NCI-H748 (cell line): ENCODE results near the gene TBCA.
A peak's percentile ranks its signal among the peaks of the same experiment; 100 is the strongest.

Experiments used
- DNase-seq: peaks from one replicate; lab custom pipeline; 2025; ENCODE audit not compliant: unreplicated experiment; lab: John Stamatoyannopoulos, UW

Gene TBCA

GRCh38 chr5:77775790-77776553 is at the start of gene TBCA:
TSS of gene TBCA (minus strand) at chr5:77776339. CDS start at chr5:77776257, 82 bp downstream.
- peak; percentile 92 for DNase-seq

GRCh38 chr5:77824981-77825380 is 48.8 kb upstream of the TBCA start:
- no peak for DNase-seq

GRCh38 chr5:77816686-77817085 is 40.5 kb upstream of the TBCA start:
- DNase-seq: no peak

GRCh38 chr5:77812926-77813589 is 36.9 kb upstream of the TBCA start:
- DNase-seq: no peak

GRCh38 chr5:77806213-77806843 is 30.2 kb upstream of the TBCA start:
- DNase-seq: no peak

- DNase-seq: no peak
These were observed 22.3 kb upstream of the TBCA start for GRCh38 chr5:77798456-77798855.

GRCh38 chr5:77797136-77797535 is 21.0 kb upstream of the TBCA start:
- no peak for DNase-seq

GRCh38 chr5:77795846-77796245 is 19.7 kb upstream of the TBCA start:
- DNase-seq: no peak

GRCh38 chr5:77795268-77795667 is 19.1 kb upstream of the TBCA start:
- DNase-seq: no peak

- DNase-seq: no peak
These were observed 15.8 kb upstream of the TBCA start for GRCh38 chr5:77791926-77792325.

- no peak for DNase-seq
These were observed 15.2 kb upstream of the TBCA start for GRCh38 chr5:77791356-77791755.

GRCh38 chr5:77785229-77785628 is 9.1 kb upstream of the TBCA start:
- no peak for DNase-seq

GRCh38 chr5:77784735-77785134 is 8.6 kb upstream of the TBCA start:
- no peak for DNase-seq

- DNase-seq: no peak
These were observed 4.9 kb upstream of the TBCA start for GRCh38 chr5:77781076-77781475.

GRCh38 chr5:77778881-77779438 is 2.8 kb upstream of the TBCA start:
- no peak for DNase-seq

- DNase-seq: no peak
These were observed 2.3 kb upstream of the TBCA start for GRCh38 chr5:77778398-77778797.

GRCh38 chr5:77777911-77778310 is 1.8 kb upstream of the TBCA start:
- DNase-seq: no peak

- DNase-seq: no peak
These were observed 1.2 kb upstream of the TBCA start for GRCh38 chr5:77777281-77777892.

GRCh38 chr5:77776554-77777206 is 541 bp upstream of the TBCA start:
- no peak for DNase-seq

- DNase-seq: no peak
These were observed 954 bp downstream of the TBCA start for GRCh38 chr5:77774981-77775789.
